ENCODE measurements around the gene PWP1.

DNA sequence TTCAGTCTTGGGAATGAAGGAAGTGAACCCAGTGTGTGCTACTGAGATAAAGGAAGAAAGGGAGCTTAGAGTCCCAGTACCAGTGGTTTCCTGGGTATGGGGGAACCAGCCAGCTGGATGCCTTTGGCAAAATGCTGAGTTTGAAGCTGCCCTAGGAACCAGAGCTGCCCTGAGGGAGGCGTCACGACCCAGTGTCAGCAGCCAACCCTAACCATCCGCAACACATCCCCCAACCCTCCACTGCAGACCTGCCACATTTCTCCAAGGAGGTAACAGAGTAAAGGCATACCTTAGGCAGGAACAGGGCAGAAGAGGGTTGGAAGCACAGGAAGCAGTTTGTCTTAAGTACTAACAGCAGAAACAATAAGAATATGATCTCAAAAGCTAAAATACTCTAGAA is 46.8 kb downstream of the PWP1 start:
- TF ChIP-seq ZFX (IDR thresholded peaks at IDR 0.05; ENCODE audit: borderline replicate concordance), result no peak
- TF ChIP-seq, protein P1, sequence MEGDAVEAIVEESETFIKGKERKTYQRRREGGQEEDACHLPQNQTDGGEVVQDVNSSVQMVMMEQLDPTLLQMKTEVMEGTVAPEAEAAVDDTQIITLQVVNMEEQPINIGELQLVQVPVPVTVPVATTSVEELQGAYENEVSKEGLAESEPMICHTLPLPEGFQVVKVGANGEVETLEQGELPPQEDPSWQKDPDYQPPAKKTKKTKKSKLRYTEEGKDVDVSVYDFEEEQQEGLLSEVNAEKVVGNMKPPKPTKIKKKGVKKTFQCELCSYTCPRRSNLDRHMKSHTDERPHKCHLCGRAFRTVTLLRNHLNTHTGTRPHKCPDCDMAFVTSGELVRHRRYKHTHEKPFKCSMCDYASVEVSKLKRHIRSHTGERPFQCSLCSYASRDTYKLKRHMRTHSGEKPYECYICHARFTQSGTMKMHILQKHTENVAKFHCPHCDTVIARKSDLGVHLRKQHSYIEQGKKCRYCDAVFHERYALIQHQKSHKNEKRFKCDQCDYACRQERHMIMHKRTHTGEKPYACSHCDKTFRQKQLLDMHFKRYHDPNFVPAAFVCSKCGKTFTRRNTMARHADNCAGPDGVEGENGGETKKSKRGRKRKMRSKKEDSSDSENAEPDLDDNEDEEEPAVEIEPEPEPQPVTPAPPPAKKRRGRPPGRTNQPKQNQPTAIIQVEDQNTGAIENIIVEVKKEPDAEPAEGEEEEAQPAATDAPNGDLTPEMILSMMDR (IDR thresholded peaks at IDR 0.05), result no peak

All from 22Rv1 (cell line).